Esophagus muscularis mucosa (tissue), 3 donors: ENCODE data around the gene CLCN6.

Source experiments
- POLR2A ChIP-seq: fragments of 450-650 bp; IDR thresholded peaks from one replicate; pipeline ENCODE4 v1.6.1; 2017; ENCODE audit warnings: antibody characterized with exemption, moderate library complexity, mild to moderate bottlenecking, low read depth
- POLR2AphosphoS5 ChIP-seq, 2 donors: sonication (generic); formaldehyde crosslinking; IDR thresholded peaks; one replicate each; pipeline ENCODE4 v1.6.1; 2017; ENCODE audit warnings: antibody characterized with exemption in 2 of 2
- TF ChIP-seq, protein P1 (sequence below), 3 experiments: fragments of 200-600 bp in 2 of 3; fragments of 450-650 bp in 1 of 3; sonication (generic) in 2 of 3; IDR thresholded peaks; one replicate each; pipeline ENCODE4 v1.5.1; 2017 to 2019; ENCODE audit warnings: antibody characterized with exemption in 3 of 3, mild to moderate bottlenecking in 2 of 3, moderate library complexity in 1 of 3

DNA sequence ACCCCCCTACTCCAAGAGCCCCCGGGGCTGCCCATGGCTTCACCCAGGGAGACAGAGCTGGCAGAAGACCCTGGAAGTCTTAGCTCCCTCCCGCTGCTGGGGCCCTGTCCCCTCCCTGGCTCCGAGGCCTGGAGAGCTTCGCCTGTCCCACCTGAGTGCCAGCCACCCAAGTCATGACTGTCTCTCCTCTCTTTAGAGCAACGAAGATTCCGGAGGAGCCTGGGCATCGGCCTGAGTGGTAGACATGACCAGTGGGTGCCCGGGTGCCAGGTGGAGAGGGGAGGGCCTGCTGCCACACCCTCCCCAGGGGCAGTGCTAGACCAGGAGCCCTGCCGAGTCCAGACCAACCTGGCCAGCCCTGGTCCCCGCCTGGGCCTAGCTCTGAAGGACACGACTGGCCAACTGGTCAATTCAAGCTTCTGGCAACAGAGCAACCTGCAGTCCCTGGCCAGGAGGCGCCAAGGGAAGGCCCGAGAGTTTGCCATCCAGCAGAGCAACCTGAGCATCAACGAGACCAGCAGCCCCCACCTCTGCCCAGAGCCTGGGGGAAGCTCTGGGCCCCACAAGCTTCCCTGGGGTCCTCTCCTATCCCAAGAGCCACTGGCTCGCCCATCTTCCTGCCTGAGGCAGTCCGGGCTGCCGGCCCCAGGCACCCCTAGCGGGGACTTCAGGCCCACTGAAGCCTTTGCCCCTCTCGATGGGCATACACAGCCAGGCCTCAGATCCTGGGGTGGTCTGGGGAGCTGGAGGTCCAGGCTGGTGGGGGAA, 40.1 kb upstream of the CLCN6 start:
- TF ChIP-seq, protein P1, sequence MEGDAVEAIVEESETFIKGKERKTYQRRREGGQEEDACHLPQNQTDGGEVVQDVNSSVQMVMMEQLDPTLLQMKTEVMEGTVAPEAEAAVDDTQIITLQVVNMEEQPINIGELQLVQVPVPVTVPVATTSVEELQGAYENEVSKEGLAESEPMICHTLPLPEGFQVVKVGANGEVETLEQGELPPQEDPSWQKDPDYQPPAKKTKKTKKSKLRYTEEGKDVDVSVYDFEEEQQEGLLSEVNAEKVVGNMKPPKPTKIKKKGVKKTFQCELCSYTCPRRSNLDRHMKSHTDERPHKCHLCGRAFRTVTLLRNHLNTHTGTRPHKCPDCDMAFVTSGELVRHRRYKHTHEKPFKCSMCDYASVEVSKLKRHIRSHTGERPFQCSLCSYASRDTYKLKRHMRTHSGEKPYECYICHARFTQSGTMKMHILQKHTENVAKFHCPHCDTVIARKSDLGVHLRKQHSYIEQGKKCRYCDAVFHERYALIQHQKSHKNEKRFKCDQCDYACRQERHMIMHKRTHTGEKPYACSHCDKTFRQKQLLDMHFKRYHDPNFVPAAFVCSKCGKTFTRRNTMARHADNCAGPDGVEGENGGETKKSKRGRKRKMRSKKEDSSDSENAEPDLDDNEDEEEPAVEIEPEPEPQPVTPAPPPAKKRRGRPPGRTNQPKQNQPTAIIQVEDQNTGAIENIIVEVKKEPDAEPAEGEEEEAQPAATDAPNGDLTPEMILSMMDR (IDR thresholded peaks at IDR 0.05): no peak
- TF ChIP-seq POLR2A (no peak), POLR2AphosphoS5 (IDR thresholded peaks at IDR 0.05) (no peak)
